ENCODE measurements around the gene GRID2IP.
"Not testable (repeated sequence)": the region's sequence is repeated elsewhere in the genome, so short reads cannot be mapped to it uniquely, and the experiment has no call there.

GRID2IP gene

GRCh38 chr7:6476596-6477317, 74.5 kb downstream of the GRID2IP start:
- TF ChIP-seq CTCF (IDR thresholded peaks at IDR 0.05; ENCODE audit: insufficient read depth, missing control alignments), result no peak
- no peak for DNase-seq (ENCODE audit: insufficient read length, low spot score)
- FAIRE-seq, result no peak

- DNase-seq (ENCODE audit: insufficient read length, low spot score), result no peak
- no peak for TF ChIP-seq CTCF (IDR thresholded peaks at IDR 0.05; ENCODE audit: insufficient read depth, missing control alignments)
Measured at GRCh38 chr7:6475433-6476186, 75.7 kb downstream of the GRID2IP start.

GRCh38 chr7:6465862-6466261, 85.4 kb downstream of the GRID2IP start:
- no peak for FAIRE-seq

More at GRCh38 chr7:6475433-6476186, 75.7 kb downstream of the GRID2IP start:
- FAIRE-seq, result no peak

DNA sequence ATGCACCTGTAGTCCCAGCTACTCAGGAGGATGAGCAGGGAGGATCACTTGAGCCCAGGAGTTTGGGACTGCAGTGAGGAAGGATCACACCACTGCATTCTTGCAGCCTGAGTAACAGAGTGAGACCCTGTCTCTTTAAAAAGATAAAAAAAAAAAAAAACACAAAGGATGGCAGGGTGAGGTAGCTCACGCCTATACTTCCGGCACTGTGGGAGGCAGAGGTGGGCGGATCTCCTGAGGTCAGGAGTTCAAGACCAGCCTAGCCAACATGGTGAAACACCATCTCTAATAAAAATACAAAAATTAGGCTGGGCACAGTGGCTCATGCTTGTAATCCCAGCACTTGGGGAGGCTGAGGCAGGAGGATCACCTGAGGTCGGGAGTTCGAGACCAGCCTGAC, 87.7 kb downstream of the GRID2IP start:
- DNase-seq (ENCODE audit: insufficient read length, low spot score); FAIRE-seq: not testable (repeated sequence)

More at GRCh38 chr7:6465862-6466261, 85.4 kb downstream of the GRID2IP start:
- no peak for DNase-seq (ENCODE audit: insufficient read length, low spot score)
- TF ChIP-seq CTCF (IDR thresholded peaks at IDR 0.05; ENCODE audit: insufficient read depth, missing control alignments), result no peak

DNA sequence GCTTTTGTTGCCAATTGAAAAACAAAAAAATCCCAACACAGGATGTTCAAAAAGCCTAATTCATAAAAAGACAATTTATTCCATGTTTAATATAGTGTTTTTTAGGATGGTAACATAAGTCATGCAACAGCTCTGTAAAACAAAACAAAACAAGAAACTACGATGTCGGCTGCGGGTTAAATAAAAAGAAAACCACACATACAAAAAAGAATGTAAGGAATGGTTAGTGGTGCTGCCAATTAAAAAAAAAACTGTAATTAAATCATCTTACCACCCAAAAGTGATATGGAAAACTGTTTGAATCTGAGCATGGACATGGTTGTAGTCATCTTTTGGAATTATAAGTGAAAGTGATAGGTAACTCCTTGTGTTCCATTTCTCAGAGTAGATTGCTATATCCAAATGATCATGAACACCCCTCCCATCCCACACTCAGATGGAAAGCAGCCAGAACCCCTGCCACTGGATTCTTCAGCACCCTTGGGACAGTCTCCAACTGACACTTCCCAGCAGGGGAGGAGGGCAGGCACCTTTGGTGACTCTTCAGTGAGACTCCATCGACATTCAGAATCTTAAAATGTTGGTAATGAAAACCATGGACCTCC, 89.2 kb downstream of the GRID2IP start:
- no peak for TF ChIP-seq CTCF (IDR thresholded peaks at IDR 0.05; ENCODE audit: insufficient read depth, missing control alignments)
- DNase-seq (ENCODE audit: insufficient read length, low spot score) (no peak), FAIRE-seq (no peak)

GRCh38 chr7:6460990-6461584, 90.2 kb downstream of the GRID2IP start:
- no peak for TF ChIP-seq CTCF (IDR thresholded peaks at IDR 0.05; ENCODE audit: insufficient read depth, missing control alignments)
- FAIRE-seq, result no peak
- no peak for DNase-seq (ENCODE audit: insufficient read length, low spot score)

DNA sequence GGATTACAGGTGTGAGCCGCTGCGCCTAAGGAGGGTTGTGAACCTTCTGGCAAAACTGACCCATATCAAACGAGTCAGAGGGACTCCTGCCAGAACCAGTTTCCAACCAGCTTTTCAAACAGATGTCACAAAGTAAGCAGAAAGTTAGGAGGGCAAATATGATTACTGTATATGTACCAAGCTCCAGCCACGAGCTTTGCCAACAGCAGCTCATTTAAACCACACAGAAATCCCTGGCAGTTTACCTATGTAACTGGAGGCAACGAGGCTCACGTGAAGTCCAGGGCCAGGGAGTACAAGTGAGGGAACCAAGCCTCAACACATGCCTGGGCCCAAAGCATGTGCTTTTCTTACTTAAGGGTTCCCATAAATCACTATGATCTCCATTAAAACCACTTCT, 91.0 kb downstream of the GRID2IP start:
- FAIRE-seq (no peak), DNase-seq (ENCODE audit: insufficient read length, low spot score) (no peak)
- TF ChIP-seq CTCF (IDR thresholded peaks at IDR 0.05; ENCODE audit: insufficient read depth, missing control alignments), result no peak

DNA sequence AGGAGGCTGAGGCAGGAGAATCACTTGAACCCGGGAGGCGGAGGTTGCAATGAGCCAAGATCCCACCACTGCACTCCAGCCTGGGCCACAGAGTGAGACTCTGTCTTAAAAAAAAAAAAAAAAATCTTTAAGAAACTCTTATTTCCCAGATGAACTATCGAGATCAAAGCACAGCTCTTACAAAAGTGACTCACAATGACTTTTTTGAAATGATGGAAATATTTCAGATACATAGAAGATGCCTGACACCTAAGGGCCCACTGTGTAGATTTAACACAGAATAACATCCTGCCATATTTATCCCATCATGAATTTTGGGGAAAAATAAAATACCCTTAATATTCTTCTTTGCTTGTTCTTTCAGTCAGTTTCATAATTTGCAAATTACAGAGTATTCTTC, 92.6 kb downstream of the GRID2IP start:
- FAIRE-seq; DNase-seq (ENCODE audit: insufficient read length, low spot score): not testable (repeated sequence)
